HepG2 (cell line): ENCODE results near the gene VAPA. TPM values are rescaled to one million over a fixed set of nuclear protein-coding genes. Genes with fewer than 3 reads are reported as not detected.

Experiments
- MED13 ChIP-seq: sonication (generic); formaldehyde crosslinking; IDR thresholded peaks from 2 replicates; pipeline ENCODE4 v1.5.0; 2020; ENCODE audit warnings: missing genetic modification reagents
- NR2C2 ChIP-seq: sonication (generic); formaldehyde crosslinking; IDR thresholded peaks from 2 replicates; pipeline ENCODE4 v1.4.0; 2020; ENCODE audit warnings: missing genetic modification reagents, mild to moderate bottlenecking, moderate library complexity, borderline replicate concordance
- TMF1 ChIP-seq: sonication (generic); formaldehyde crosslinking; IDR thresholded peaks from 2 replicates; pipeline ENCODE4 v1.8.1; 2022; ENCODE audit warnings: low read depth, missing genetic modification reagents
- XRCC5 ChIP-seq: fragments of 200-400 bp; formaldehyde crosslinking; optimal IDR thresholded peaks from 2 replicates; pipeline ENCODE3; 2017; ENCODE audit warnings: mild to moderate bottlenecking, low read length
- ZC3H4 ChIP-seq: sonication (generic); formaldehyde crosslinking; IDR thresholded peaks from 2 replicates; pipeline ENCODE4 v1.4.0; 2020; ENCODE audit warnings: missing genetic modification reagents, borderline replicate concordance
- ZNF274 ChIP-seq: sonication (generic); formaldehyde crosslinking; IDR thresholded peaks from 2 replicates; pipeline ENCODE4 v1.5.1; 2020; ENCODE audit warnings: mild to moderate bottlenecking, missing genetic modification reagents
- ZNF510 ChIP-seq: sonication (generic); formaldehyde crosslinking; IDR thresholded peaks from 2 replicates; pipeline ENCODE4 v1.4.0; 2020; ENCODE audit warnings: low read depth, mild to moderate bottlenecking, missing genetic modification reagents
- ZNF530 ChIP-seq: sonication (generic); formaldehyde crosslinking; IDR thresholded peaks from 2 replicates; pipeline ENCODE4 v1.5.0; 2020; ENCODE audit warnings: low read depth, mild to moderate bottlenecking, missing genetic modification reagents
- ZNF720 ChIP-seq: sonication (generic); formaldehyde crosslinking; IDR thresholded peaks from 2 replicates; pipeline ENCODE4 v1.4.0; 2020; ENCODE audit warnings: missing genetic modification reagents
- polyA plus RNA-seq, 8 experiments: library from polyadenylated mRNA; depleted of rRNA in 3 of 8; stranded (reverse) in 7 of 8; unstranded in 1 of 8; fragments of >200 nt; fragmentation: Illumina TruSeq in 4 of 8; extraction: Trizol in 4 of 8; gene quantifications; 2 replicates each; pipeline versions ENCODE4 v1.2.1 to v1.2.3, GENCODE V29; 2011 to 2016; ENCODE audit warnings: low read depth in 4 of 8, missing spikeins in 1 of 8, mixed read lengths in 1 of 8; ENCODE audit not compliant: insufficient read depth in 1 of 8
- total RNA-seq, 5 experiments: library from RNA; depleted of rRNA; stranded (reverse); fragments of >200 nt; fragmentation: Illumina TruSeq; extraction: Trizol; gene quantifications; 2 replicates each; pipeline ENCODE4 v1.2.3, GENCODE V29; 2016; ENCODE audit warnings: low read depth in 1 of 5
- TF ChIP-seq, protein P1 (sequence below): sonication (generic); formaldehyde crosslinking; IDR thresholded peaks from 2 replicates; pipeline ENCODE4 v1.5.0; 2020; ENCODE audit warnings: mild to moderate bottlenecking, missing genetic modification reagents
- TF ChIP-seq, protein P2 (sequence below): IDR thresholded peaks from 2 replicates; pipeline ENCODE4 v1.6.1; 2016; ENCODE audit warnings: missing biosample characterization, missing genetic modification reagents, low read depth

Gene VAPA
- total and polyA plus RNA-seq, 2 of the 13 experiments (the other 11 are each of a cell fraction or from before 2014, with no cell fraction given), result 167 to 294 TPM

DNA sequence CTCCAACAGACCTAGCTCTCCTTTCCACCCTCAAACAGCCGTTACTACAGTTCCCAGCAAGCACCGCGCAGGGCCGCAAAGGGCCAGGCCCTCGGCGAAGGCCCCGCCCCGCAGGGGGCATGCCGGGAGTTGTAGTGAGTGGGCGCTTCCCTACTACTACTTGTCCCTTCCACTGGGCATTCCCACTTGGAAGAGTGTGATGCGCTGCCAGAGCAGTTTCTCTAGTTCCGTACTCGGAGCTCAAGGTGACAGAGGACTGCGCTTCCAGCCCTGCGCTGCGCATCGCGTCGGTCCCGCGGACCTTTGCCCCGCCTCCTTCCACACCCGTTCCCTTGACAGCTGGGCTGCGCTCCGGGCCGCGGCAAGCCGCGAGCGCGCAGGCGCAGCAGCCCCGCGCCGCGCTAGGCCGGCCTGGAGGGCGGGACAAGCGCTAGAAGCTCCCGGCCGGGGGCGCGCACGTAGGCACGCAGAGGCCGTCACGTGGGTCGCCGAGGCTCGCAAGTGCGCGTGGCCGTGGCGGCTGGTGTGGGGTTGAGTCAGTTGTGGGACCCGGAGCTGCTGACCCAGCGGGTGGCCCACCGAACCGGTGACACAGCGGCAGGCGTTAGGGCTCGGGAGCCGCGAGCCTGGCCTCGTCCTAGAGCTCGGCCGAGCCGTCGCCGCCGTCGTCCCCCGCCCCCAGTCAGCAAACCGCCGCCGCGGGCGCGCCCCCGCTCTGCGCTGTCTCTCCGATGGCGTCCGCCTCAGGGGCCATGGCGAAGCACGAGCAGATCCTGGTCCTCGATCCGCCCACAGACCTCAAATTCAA lies at the start of gene VAPA (continued):
- TF ChIP-seq MED13 (peak; percentile 29; the same call in 1 of the 2 replicates), ZNF530 (CRISPR knock-in tag) (no peak), ZNF510 (CRISPR knock-in tag) (no peak), ZNF274 (CRISPR knock-in tag) (0 out of 2 replicates have a peak, but pooled peaks have one; percentile 71), TMF1 (no peak; the same call in 1 of the 2 replicates), ZNF720 (no peak), ZC3H4 (CRISPR knock-in tag) (no peak), XRCC5 (peak; percentile 9), NR2C2 (CRISPR knock-in tag) (peak; percentile 93)
- TF ChIP-seq, protein P1, sequence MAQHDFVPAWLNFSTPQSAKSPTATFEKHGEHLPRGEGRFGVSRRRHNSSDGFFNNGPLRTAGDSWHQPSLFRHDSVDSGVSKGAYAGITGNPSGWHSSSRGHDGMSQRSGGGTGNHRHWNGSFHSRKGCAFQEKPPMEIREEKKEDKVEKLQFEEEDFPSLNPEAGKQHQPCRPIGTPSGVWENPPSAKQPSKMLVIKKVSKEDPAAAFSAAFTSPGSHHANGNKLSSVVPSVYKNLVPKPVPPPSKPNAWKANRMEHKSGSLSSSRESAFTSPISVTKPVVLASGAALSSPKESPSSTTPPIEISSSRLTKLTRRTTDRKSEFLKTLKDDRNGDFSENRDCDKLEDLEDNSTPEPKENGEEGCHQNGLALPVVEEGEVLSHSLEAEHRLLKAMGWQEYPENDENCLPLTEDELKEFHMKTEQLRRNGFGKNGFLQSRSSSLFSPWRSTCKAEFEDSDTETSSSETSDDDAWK (CRISPR knock-in tag), result no peak
- TF ChIP-seq, protein P2, sequence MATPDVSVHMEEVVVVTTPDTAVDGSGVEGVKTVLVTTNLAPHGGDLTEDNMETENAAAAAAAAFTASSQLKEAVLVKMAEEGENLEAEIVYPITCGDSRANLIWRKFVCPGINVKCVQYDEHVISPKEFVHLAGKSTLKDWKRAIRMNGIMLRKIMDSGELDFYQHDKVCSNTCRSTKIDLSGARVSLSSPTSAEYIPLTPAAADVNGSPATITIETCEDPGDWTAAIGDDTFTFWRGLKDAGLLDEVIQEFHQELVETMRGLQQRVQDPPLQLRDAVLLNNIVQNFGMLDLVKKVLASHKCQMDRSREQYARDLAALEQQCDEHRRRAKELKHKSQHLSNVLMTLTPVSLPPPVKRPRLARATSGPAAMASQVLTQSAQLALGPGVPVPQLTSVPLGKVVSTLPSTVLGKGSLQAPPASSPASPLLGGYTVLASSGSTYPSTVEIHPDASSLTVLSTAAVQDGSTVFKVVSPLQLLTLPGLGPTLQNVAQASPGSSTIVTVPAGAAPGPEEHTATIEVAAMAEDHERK (CRISPR knock-in tag), result peak; percentile 87
